A673 (cell line): ENCODE results near the gene SAP30. TPM values are rescaled to one million over a fixed set of nuclear protein-coding genes. Genes with fewer than 3 reads are reported as not detected.

Experiments
- BruUV-seq: library from RNA; stranded (reverse); fragments of 400-500 nt; replicated peaks from 2 replicates; lab custom pipeline; 2021; lab: Mats Ljungman, UMichigan
- CTCF ChIA-PET: fragments of 300-600 bp; sonication (Branson Sonifier 250); formaldehyde crosslinking; loops from one replicate; lab custom pipeline; 2022; ENCODE audit warnings: antibody characterized with exemption; lab: Charles Lee
- POLR2A ChIA-PET: fragments of 300-600 bp; sonication (Branson Sonifier 250); formaldehyde crosslinking; loops from one replicate; lab custom pipeline; 2022; ENCODE audit warnings: antibody characterized with exemption; ENCODE audit not compliant: low non-redundant PET; lab: Charles Lee
- DNase-seq: peaks from one replicate; pipeline ENCODE4 v3.0.0-alpha.2; 2015; ENCODE audit warnings: low spot score
- H3K27ac ChIP-seq: fragments of 200-600 bp; sonication (generic); 2 replicates; pipeline ENCODE4 v1.5.1; 2016; ENCODE audit warnings: mixed run types, low read depth, mild to moderate bottlenecking, mixed read lengths, antibody characterized with exemption, low read length; ENCODE audit not compliant: poor library complexity, severe bottlenecking
- H3K27me3 ChIP-seq: fragments of 200-600 bp; sonication (generic); replicated peaks from 2 replicates; pipeline ENCODE4 v1.6.1; 2017; ENCODE audit warnings: mixed run types, low read depth, mild to moderate bottlenecking, mixed read lengths, antibody characterized with exemption, low read length; ENCODE audit not compliant: insufficient read depth, poor library complexity
- H3K36me3 ChIP-seq: fragments of 200-600 bp; sonication (generic); 2 replicates; pipeline ENCODE4 v1.6.1; 2016; ENCODE audit warnings: mixed run types, mild to moderate bottlenecking, mixed read lengths, antibody characterized with exemption, low read length; ENCODE audit not compliant: insufficient read depth, poor library complexity, severe bottlenecking
- H3K4me1 ChIP-seq: fragments of 200-600 bp; sonication (generic); 2 replicates; pipeline ENCODE4 v1.6.1; 2017; ENCODE audit warnings: mixed run types, mild to moderate bottlenecking, mixed read lengths, antibody characterized with exemption, low read length; ENCODE audit not compliant: insufficient read depth, poor library complexity, severe bottlenecking
- H3K4me3 ChIP-seq: fragments of 200-600 bp; sonication (generic); 2 replicates; pipeline ENCODE4 v1.5.1; 2016; ENCODE audit warnings: low read depth, mixed run types, mild to moderate bottlenecking, mixed read lengths, low read length; ENCODE audit not compliant: poor library complexity, severe bottlenecking
- H3K9me3 ChIP-seq: fragments of 200-600 bp; sonication (generic); 2 replicates; pipeline ENCODE4 v1.6.1; 2016; ENCODE audit warnings: mixed run types, low read depth, mild to moderate bottlenecking, mixed read lengths, antibody characterized with exemption, low read length; ENCODE audit not compliant: poor library complexity, severe bottlenecking
- CTCF ChIP-seq: fragments of 300-800, 200-600 bp; sonication (generic); conservative IDR thresholded peaks from 2 replicates; pipeline ENCODE4 v1.5.1; 2017; ENCODE audit warnings: low read depth, mild to moderate bottlenecking, antibody characterized with exemption, low read length, moderate library complexity, mixed read lengths
- EZH2 ChIP-seq: fragments of 200-600 bp; sonication (generic); IDR thresholded peaks from 2 replicates; pipeline ENCODE4 v1.6.1; 2017; ENCODE audit warnings: borderline replicate concordance, low read depth, mild to moderate bottlenecking, mixed read lengths, antibody characterized with exemption, low read length; ENCODE audit not compliant: poor library complexity, severe bottlenecking
- intact Hi-C: fragments of 100-400 bp; cut with micrococcal nuclease; formaldehyde crosslinking; loops from one replicate; pipeline ENCODE4 v1.10.0; 2022; ENCODE audit not compliant: unreplicated experiment
- total RNA-seq: library from RNA; stranded (reverse); gene quantifications from 2 replicates; pipeline ENCODE4 v1.2.3, GENCODE V29; 2021

The SAP30 gene
- total RNA-seq, 1 experiment from 2014 or later: 64.3 TPM

- CTCF ChIA-PET: no interaction called here
- no peaks in the 10 kb centered on the region for H3K9me3 ChIP-seq
- TF ChIP-seq CTCF (no peak), EZH2 (no peak)
- BruUV-seq: no TSS peak
- DNase-seq: no peak
- intact Hi-C loops: no loop called here
- no peak overlapping the region for H3K27ac ChIP-seq
- H3K4me1 ChIP-seq: no peaks in the 10 kb centered on the region
- POLR2A ChIA-PET: interaction anchor here (0.6 kb wide), 1 partner anchor 36 kb away, joined by 30 read pairs; no protein-coding TSS in a partner anchor
- H3K36me3 ChIP-seq: no peaks in the 10 kb centered on the region
- H3K27me3 ChIP-seq: no peaks in the 10 kb centered on the region
- no peak overlapping the region for H3K4me3 ChIP-seq
Measured at GRCh38 chr4:173405840-173406606, 35.3 kb downstream of the SAP30 start.

- intact Hi-C loops: loop anchor here (5.0 to 10.0 kb wide), 2 partner anchors 38 to 125 kb away; partner anchors contain the start of gene SAP30
- no peak for TF ChIP-seq CTCF
- ChIA-PET POLR2A (no interaction called here), CTCF (no interaction called here)
- H3K36me3 ChIP-seq: no peaks in the 10 kb centered on the region
- no peak for DNase-seq
- no peak overlapping the region for H3K4me3 ChIP-seq
- no peaks in the 10 kb centered on the region for H3K27me3 ChIP-seq
- no peak overlapping the region for H3K27ac ChIP-seq
- no TSS peak for BruUV-seq
- peaks cover 32% of the 10 kb centered on the region for H3K4me1 ChIP-seq
- H3K9me3 ChIP-seq: no peaks in the 10 kb centered on the region
Measured at GRCh38 chr4:173410079-173410478, 39.3 kb downstream of the SAP30 start.

GRCh38 chr4:173411106-173411693 is 40.4 kb downstream of the SAP30 start:
- peaks cover 43% of the 10 kb centered on the region for H3K4me1 ChIP-seq
- no peaks in the 10 kb centered on the region for H3K9me3 ChIP-seq
- H3K27ac ChIP-seq: no peak overlapping the region
- H3K36me3 ChIP-seq: no peaks in the 10 kb centered on the region
- no peak for DNase-seq
- no peak overlapping the region for H3K4me3 ChIP-seq
- intact Hi-C loops: loop anchor here (5.0 to 10.0 kb wide), 2 partner anchors 39 to 126 kb away; partner anchors contain the start of gene SAP30
- ChIA-PET POLR2A (no interaction called here), CTCF (interaction anchor here (1.0 kb wide), 1 partner anchor 9 kb away, joined by 4 read pairs; no protein-coding TSS in a partner anchor)
- TF ChIP-seq CTCF: no peak
- TF ChIP-seq EZH2: no peak
- H3K27me3 ChIP-seq: no peaks in the 10 kb centered on the region
- BruUV-seq: no TSS peak
